Prostate gland (tissue), 2 donors: ENCODE data around the gene FCRLB. TPM values are rescaled to one million over a fixed set of nuclear protein-coding genes. Genes with fewer than 3 reads are reported as not detected.

Source experiments
- DNase-seq: peaks from one replicate; pipeline ENCODE4 v3.0.0-alpha.2; 2019; ENCODE audit warnings: low spot score
- H3K27ac ChIP-seq, 2 donors: fragments of 200-600 bp; sonication (generic); 2 replicates each; pipeline ENCODE4 v1.5.1; 2017 to 2019
- H3K27me3 ChIP-seq: fragments of 200-600 bp; sonication (generic); replicated peaks from 2 replicates; pipeline ENCODE4 v1.5.1; 2019; ENCODE audit not compliant: insufficient read depth
- H3K36me3 ChIP-seq, 2 donors: fragments of 200-600 bp; sonication (generic); 1 replicate in 1 of 2; 2 replicates in 1 of 2; pipeline versions ENCODE4 v1.5.1 to v1.8.1; 2017 to 2019
- H3K4me1 ChIP-seq: fragments of 200-600 bp; sonication (generic); replicated peaks from 2 replicates; pipeline ENCODE4 v1.5.1; 2019
- H3K4me3 ChIP-seq, 2 donors: fragments of 200-600 bp; sonication (generic); 2 replicates each; pipeline ENCODE4 v1.5.1; 2017 to 2019
- H3K9me3 ChIP-seq: fragments of 200-600 bp; sonication (generic); 2 replicates; pipeline ENCODE4 v1.5.1; 2017
- CTCF ChIP-seq, 4 experiments: fragments of 200-600 bp in 2 of 4; fragments of 450-650 bp in 2 of 4; sonication (generic) in 2 of 4; IDR thresholded peaks; 1 replicate in 3 of 4; 2 replicates in 1 of 4; pipeline ENCODE4 v1.5.1; 2016 to 2019; ENCODE audit warnings: antibody characterized with exemption in 4 of 4, mild to moderate bottlenecking in 2 of 4, moderate library complexity in 2 of 4
- POLR2A ChIP-seq: fragments of 450-650 bp; IDR thresholded peaks from one replicate; pipeline ENCODE4 v1.6.1; 2016; ENCODE audit warnings: antibody characterized with exemption, mild to moderate bottlenecking
- POLR2AphosphoS5 ChIP-seq: sonication (generic); formaldehyde crosslinking; IDR thresholded peaks from one replicate; pipeline ENCODE4 v1.6.1; 2017; ENCODE audit warnings: antibody characterized with exemption
- WGBS: methylation state at CpG from one replicate; pipeline ENCODE4 v1.1.5; 2018; 5-methylcytosine and 5-hydroxymethylcytosine counted together
- intact Hi-C: fragments of 100-400 bp; cut with DNase I; formaldehyde crosslinking; loops from one replicate; pipeline ENCODE4 v1.14.2; 2022
- total RNA-seq, 2 donors: library from RNA; depleted of rRNA; stranded (reverse); fragments of >200 nt; gene quantifications; one replicate each; pipeline ENCODE4 v1.1.0, GENCODE V29; 2016

The FCRLB gene
- total RNA-seq, 2 donors from 2014 or later: 0.36 to 2.3 TPM

- WGBS: 60% methylated on average over 8 of the region's 8 CpGs
- intact Hi-C loops: no loop called here
- H3K4me3 ChIP-seq: no peak overlapping the region
- no peak for DNase-seq
- no peaks in the 10 kb centered on the region for H3K36me3 ChIP-seq
- H3K4me1 ChIP-seq: no peaks in the 10 kb centered on the region
- H3K9me3 ChIP-seq: no peaks in the 10 kb centered on the region
- TF ChIP-seq POLR2AphosphoS5: no peak
- TF ChIP-seq POLR2A: no peak
- no peak for TF ChIP-seq CTCF (IDR thresholded peaks at IDR 0.05)
- H3K27me3 ChIP-seq: no peaks in the 10 kb centered on the region
- H3K27ac ChIP-seq: no peak overlapping the region
Measured at GRCh38 chr1:161702250-161702649, 19.1 kb upstream of the FCRLB start.

- Histone ChIP-seq H3K9me3 (no peaks in the 10 kb centered on the region), H3K4me1 (no peaks in the 10 kb centered on the region), H3K27ac (no peak overlapping the region), H3K4me3 (no peak overlapping the region), H3K27me3 (no peaks in the 10 kb centered on the region), H3K36me3 (no peaks in the 10 kb centered on the region)
- 84% methylated on average over 4 of the region's 4 CpGs for whole genome bisulfite sequencing
- TF ChIP-seq POLR2AphosphoS5: no peak
- no peak for TF ChIP-seq CTCF (IDR thresholded peaks at IDR 0.05)
- TF ChIP-seq POLR2A: no peak
- no peak for DNase-seq
- intact Hi-C loops: no loop called here
Measured at GRCh38 chr1:161705537-161705936, 15.8 kb upstream of the FCRLB start.

- intact Hi-C loops: no loop called here
- Histone ChIP-seq H3K4me3 (no peak overlapping the region), H3K27me3 (no peaks in the 10 kb centered on the region), H3K4me1 (no peaks in the 10 kb centered on the region), H3K9me3 (no peaks in the 10 kb centered on the region), H3K27ac (no peak overlapping the region), H3K36me3 (no peaks in the 10 kb centered on the region)
- DNase-seq: no peak
- WGBS: 81% methylated on average over 3 of the region's 3 CpGs
- TF ChIP-seq CTCF (IDR thresholded peaks at IDR 0.05) (no peak), POLR2A (no peak), POLR2AphosphoS5 (no peak)
Measured at GRCh38 chr1:161706113-161706481, 15.2 kb upstream of the FCRLB start.

GRCh38 chr1:161706482-161707347 lies 14.6 kb upstream of the FCRLB start, which contains the start of gene FCRLA:
FCRLA (plus strand) TSS chr1:161707229; CDS start chr1:161707265, 36 bp downstream.
- intact Hi-C loops: no loop called here
- H3K36me3 ChIP-seq: no peaks in the 10 kb centered on the region

More at GRCh38 chr1:161706482-161707347, 14.6 kb upstream of the FCRLB start, which contains the start of gene FCRLA:
- DNase-seq: no peak
- TF ChIP-seq POLR2AphosphoS5 (no peak), CTCF (IDR thresholded peaks at IDR 0.05) (no peak), POLR2A (no peak)
- no peaks in the 10 kb centered on the region for H3K4me1 ChIP-seq
- H3K27ac ChIP-seq: no peak within 1 kb of the TSS
- WGBS: 57% methylated on average over 4 of the region's 4 CpGs
- no peaks in the 10 kb centered on the region for H3K27me3 ChIP-seq
- no peaks in the 10 kb centered on the region for H3K9me3 ChIP-seq
- H3K4me3 ChIP-seq: no peak within 1 kb of the TSS
